ENCODE data around the gene UQCRFS1.
"Not testable (repeated sequence)": the region's sequence is repeated elsewhere in the genome, so short reads cannot be mapped to it uniquely, and the experiment has no call there.

UQCRFS1 gene

GRCh38 chr19:29239213-29239776 lies 26.3 kb upstream of the UQCRFS1 start:
- Histone ChIP-seq H3K4me3 (replicated peaks; ENCODE audit: insufficient read depth, low read length) (no peak overlapping the region), H3K27me3 (ENCODE audit: insufficient read depth, poor library complexity, severe bottlenecking) (no peaks in the 10 kb centered on the region), H3K27ac (replicated peaks) (no peak overlapping the region)
- TF ChIP-seq SPI1 (IDR thresholded peaks at IDR 0.05; ENCODE audit: borderline replicate concordance, low read depth) (no peak), CTCF (IDR thresholded peaks at IDR 0.05; ENCODE audit: insufficient read depth, low read length) (no peak), REST (IDR thresholded peaks at IDR 0.05; ENCODE audit: insufficient replicate concordance, low read depth) (no peak), POLR2AphosphoS5 (IDR thresholded peaks at IDR 0.05; ENCODE audit: low read depth) (no peak), GABPA (IDR thresholded peaks at IDR 0.05; ENCODE audit: low read depth) (no peak)
- DNase-seq (ENCODE audit: low read depth in 1 of 2, low spot score in 1 of 2), result no peak

GRCh38 chr19:29233591-29233990 lies 20.6 kb upstream of the UQCRFS1 start:
- TF ChIP-seq GABPA (IDR thresholded peaks at IDR 0.05; ENCODE audit: low read depth) (no peak), REST (IDR thresholded peaks at IDR 0.05; ENCODE audit: insufficient replicate concordance, low read depth) (no peak), SPI1 (IDR thresholded peaks at IDR 0.05; ENCODE audit: borderline replicate concordance, low read depth) (no peak), POLR2AphosphoS5 (IDR thresholded peaks at IDR 0.05; ENCODE audit: low read depth) (no peak), CTCF (IDR thresholded peaks at IDR 0.05; ENCODE audit: insufficient read depth, low read length) (no peak)
- DNase-seq (ENCODE audit: low read depth in 1 of 2, low spot score in 1 of 2), result no peak

GRCh38 chr19:29232315-29232852 lies 19.4 kb upstream of the UQCRFS1 start:
- Histone ChIP-seq H3K4me3 (replicated peaks; ENCODE audit: insufficient read depth, low read length) (no peak overlapping the region), H3K27me3 (ENCODE audit: insufficient read depth, poor library complexity, severe bottlenecking) (no peaks in the 10 kb centered on the region), H3K27ac (replicated peaks) (no peak overlapping the region)
- no peak for TF ChIP-seq REST (IDR thresholded peaks at IDR 0.05; ENCODE audit: insufficient replicate concordance, low read depth)
- TF ChIP-seq SPI1 (IDR thresholded peaks at IDR 0.05; ENCODE audit: borderline replicate concordance, low read depth), result no peak
- TF ChIP-seq POLR2AphosphoS5 (IDR thresholded peaks at IDR 0.05; ENCODE audit: low read depth), result no peak
- TF ChIP-seq CTCF (IDR thresholded peaks at IDR 0.05; ENCODE audit: insufficient read depth, low read length), result no peak
- DNase-seq (ENCODE audit: low read depth in 1 of 2, low spot score in 1 of 2), result no peak

More at GRCh38 chr19:29233591-29233990, 20.6 kb upstream of the UQCRFS1 start:
- no peak overlapping the region for H3K4me3 ChIP-seq (replicated peaks; ENCODE audit: insufficient read depth, low read length)
- H3K27me3 ChIP-seq (ENCODE audit: insufficient read depth, poor library complexity, severe bottlenecking), result no peaks in the 10 kb centered on the region
- no peak overlapping the region for H3K27ac ChIP-seq (replicated peaks)

- H3K27ac ChIP-seq (replicated peaks); DNase-seq (ENCODE audit: low read depth in 1 of 2, low spot score in 1 of 2); H3K27me3 ChIP-seq (ENCODE audit: insufficient read depth, poor library complexity, severe bottlenecking); H3K4me3 ChIP-seq (replicated peaks; ENCODE audit: insufficient read depth, low read length): not testable (repeated sequence)
These were observed 18.4 kb upstream of the UQCRFS1 start for GRCh38 chr19:29231306-29231705.

Data from HL-60 (cell line).